ENCODE data around the gene ABLIM3.

DNA sequence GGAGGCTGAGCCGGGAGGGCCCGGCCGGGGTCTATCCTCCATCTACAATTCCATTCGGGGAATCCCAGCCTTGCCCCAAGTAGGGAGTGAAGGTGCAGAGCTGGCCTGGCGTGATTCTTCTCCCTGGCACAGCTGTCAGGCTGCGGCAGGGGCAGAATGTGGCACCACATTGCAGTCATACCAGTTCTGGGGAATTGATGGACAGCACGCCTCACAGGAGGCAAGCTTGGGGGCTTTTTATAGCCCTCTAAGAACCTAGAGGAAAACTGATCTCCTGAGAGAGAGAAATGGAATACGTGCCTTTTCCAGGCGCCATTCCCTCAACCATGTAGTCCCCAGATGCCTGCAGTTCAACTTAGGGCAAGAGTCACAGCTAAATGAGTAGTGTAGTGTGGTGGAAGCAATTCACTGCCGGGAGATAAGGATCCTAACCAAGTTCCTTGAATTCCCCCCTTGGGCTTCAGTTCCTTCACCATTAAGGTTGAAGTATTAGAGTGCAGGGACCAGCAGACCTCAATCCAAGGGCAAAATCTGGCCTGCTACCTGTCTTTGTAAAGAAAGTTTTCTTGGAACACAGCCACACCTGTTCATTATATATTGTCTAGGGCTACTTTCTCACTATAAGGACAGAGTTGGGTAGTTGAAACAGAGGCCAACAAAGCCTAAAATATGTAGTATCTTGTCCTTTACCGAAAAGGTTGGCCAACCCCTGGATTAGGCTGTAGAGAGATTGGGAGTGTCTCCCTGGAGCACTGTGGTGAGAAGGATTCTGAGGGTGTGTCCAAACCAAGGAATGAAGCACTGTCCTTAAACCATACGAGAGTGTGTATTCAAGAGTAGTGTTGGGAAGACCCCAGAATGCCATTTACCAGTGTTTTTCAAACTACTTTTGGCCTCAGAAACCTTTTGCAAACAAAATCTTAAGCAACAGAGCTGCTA lies 141.0 kb downstream of the ABLIM3 start:
- no peak for TF ChIP-seq POLR2A (IDR thresholded peaks at IDR 0.05)
- TF ChIP-seq, protein P1, sequence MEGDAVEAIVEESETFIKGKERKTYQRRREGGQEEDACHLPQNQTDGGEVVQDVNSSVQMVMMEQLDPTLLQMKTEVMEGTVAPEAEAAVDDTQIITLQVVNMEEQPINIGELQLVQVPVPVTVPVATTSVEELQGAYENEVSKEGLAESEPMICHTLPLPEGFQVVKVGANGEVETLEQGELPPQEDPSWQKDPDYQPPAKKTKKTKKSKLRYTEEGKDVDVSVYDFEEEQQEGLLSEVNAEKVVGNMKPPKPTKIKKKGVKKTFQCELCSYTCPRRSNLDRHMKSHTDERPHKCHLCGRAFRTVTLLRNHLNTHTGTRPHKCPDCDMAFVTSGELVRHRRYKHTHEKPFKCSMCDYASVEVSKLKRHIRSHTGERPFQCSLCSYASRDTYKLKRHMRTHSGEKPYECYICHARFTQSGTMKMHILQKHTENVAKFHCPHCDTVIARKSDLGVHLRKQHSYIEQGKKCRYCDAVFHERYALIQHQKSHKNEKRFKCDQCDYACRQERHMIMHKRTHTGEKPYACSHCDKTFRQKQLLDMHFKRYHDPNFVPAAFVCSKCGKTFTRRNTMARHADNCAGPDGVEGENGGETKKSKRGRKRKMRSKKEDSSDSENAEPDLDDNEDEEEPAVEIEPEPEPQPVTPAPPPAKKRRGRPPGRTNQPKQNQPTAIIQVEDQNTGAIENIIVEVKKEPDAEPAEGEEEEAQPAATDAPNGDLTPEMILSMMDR (IDR thresholded peaks at IDR 0.05), result no peak
